Stimulated activated CD8-positive, alpha-beta memory T cell treated with anti-CD3 and anti-CD28 coated beads, Interleukin-2, amount 100 ng/mL, for 1 hour (primary cell): ENCODE data around the gene NOX5.
"Not testable (repeated sequence)": the region's sequence is repeated elsewhere in the genome, so short reads cannot be mapped to it uniquely, and the experiment has no call there.

Source experiments
- DNase-seq, 2 donors: peaks; one replicate each; pipeline ENCODE4 v3.0.0-alpha.2; 2020; ENCODE audit warnings: low read depth in 2 of 2

The NOX5 gene

GRCh38 chr15:69014454-69014853 is at the start of gene NOX5:
NOX5 (plus strand) TSS chr15:69014695; CDS start chr15:69014736, 41 bp downstream.
- DNase-seq = no peak

DNA sequence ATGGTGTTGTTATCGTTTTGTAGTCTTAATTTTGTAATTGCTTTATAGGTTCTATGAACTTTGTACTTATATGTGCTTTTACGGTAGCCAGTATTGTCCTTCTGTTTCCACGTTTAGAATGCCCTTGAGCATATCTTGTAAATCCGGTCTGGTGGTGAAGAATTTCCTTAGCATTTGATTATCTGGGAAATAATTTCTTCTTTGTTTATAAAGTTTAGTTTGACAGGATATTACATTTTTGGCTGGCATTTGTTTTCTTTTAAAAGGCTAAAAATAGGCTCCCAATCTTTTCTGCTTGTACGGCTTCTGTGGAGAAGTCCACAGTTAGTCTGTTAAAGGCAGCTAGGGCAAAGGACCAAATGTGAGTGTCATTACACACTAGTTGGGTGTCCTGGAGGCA is 47.5 kb upstream of the NOX5 start:
- no peak for DNase-seq

- DNase-seq = no peak
Measured at GRCh38 chr15:68967948-68968347, 46.5 kb upstream of the NOX5 start.

DNA sequence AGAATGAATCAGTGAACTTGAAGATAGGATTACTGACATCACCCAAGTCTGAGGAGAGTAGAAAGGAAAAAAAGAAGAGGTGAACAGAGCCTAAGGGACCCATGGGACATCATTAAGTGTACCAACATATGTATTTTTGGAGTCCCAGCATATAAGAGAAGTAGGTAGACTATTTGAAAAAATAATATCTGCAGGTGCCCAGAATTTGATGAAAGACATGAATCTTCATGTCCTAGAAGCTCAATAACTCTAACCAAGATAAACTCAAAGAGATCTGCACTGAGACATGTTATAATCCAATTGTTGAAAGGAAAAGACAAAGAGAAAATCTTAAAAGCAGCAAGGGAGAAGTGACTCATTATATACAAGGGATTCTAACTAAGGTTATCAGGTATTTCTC is 45.2 kb upstream of the NOX5 start:
- no peak for DNase-seq

DNA sequence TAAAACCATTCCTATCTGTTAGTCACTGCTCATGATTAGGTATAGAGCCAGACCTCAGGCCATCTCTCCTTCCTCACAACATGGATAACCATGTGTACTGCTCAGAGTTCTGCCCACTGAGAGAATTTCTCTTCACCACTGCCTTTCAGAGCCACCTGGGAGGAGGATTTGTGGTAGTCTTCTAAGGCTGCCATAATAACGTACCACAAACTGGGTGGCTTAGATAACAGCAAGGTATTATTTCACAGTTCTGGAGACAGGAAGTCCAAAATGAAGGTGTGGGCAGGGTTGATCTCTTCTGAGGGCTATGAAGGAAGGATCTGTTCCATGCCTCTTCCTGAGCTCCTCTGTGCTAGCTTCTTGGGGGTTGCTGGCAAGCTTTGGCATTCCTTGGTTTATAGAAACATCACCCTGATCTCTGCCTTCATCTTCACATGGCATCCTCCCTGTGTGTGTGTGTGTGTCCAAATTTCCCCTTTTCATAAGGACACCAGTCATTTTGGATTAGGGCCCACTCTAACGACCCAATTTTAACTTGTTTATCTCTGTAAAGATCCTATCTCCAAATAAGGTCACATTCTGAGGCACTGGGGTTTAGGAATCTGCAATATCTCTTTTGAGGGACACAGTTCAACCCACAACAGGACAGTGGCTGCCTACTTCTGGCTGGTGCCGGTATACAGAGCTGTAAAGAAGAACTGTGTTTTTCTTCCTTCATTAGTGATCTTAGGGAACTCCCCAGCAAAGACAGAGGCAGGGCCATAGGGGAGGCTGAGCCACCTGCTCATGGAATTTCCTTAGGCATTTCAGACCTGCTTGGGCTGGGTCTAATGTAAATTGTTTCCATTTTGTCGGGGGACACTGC is 42.1 kb upstream of the NOX5 start:
- no peak for DNase-seq

DNA sequence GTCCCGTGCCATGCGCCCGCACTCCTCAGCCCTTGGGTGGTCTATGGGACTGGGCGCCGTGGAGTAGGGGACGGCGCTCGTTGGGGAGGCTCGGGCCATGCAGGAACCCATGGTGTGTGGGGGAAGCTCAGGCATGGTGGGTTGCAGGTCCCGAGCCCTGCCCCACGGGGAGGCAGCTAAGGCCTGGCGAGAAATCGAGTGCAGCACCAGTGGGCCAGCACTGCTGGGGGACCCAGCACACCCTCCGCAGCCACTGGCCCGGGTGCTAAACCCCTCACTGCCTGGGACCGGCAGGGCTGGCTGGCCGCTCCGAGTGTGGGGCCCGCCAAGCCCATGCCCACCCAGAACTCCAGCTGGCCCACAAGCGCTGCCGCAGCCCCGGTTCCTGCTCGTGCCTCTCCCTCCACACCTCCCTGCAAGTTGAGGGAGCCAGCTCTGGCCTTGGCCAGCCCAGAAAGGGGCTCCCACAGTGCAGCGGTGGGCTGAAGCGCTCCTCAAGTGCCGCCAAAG is 38.8 kb upstream of the NOX5 start:
- DNase-seq = not testable (repeated sequence)

GRCh38 chr15:68977426-68977825 is 37.1 kb upstream of the NOX5 start:
- not testable (repeated sequence) for DNase-seq

DNA sequence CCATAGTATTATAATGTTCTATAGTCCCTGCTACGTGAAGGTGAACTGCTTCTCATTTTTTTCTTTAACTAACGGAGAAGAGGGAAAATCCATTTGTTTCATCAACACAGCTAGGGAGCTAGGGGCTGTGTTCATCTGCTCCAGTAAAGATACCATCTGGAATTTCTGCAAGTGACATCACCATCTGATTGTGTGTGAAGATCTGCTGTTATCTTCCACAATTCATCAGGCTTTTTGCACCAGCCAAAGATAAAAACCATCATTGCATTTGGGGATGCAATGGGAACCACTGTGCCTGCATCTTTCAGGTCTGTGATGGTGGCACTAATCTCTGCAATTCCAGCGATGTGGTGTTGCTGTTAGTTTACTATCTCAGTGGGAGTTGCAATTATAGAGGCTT is 35.5 kb upstream of the NOX5 start:
- DNase-seq = no peak

GRCh38 chr15:68979816-68980215 is 34.7 kb upstream of the NOX5 start:
- no peak for DNase-seq

DNA sequence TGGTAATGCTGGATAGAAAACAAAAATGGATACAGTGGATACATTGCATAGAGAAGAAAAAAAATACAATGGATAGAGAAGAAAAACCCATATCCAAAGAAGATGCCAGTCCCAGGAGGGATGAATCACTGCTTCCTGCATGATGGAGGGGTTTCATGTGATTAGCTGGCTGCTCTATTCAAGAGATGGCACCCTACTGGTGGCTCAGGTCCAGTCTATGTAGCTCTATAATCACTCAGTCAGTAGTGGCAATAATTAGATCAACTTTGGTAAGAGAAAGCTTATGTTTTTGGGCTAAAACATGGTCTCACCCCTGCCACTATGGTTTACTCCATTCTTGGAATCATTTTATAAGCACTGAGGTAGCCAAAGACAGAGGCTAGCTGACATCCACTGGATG is 33.7 kb upstream of the NOX5 start:
- no peak for DNase-seq

- no peak for DNase-seq
Measured at GRCh38 chr15:68981941-68982340, 32.6 kb upstream of the NOX5 start.

DNA sequence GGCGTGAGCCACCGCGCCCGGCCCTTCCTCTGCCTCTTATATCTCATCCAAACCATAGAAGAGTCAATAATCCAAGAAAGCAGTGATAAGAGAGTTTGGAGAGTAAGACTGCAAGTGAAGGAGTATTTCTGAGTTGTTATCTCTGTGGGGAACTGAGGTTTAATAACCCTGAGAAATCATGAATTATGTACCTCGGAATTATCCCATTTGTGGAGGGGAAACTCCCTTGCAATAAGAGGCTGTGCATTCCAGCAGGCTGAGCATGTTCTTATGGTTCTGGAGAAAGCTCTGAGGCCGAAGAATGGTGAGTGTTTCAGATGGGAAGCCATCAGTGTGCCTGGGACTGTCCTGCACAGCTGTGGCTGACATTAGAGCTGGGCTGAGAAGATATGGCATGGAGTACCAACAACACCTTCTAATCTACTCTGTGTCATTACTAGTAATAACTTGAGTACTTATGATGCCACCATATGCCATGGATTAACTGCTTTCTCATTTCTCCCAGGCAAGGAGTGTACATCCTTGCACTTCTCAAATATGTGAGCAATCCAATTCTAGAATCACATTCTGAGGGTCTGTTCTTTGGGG is 31.4 kb upstream of the NOX5 start:
- DNase-seq = no peak

DNA sequence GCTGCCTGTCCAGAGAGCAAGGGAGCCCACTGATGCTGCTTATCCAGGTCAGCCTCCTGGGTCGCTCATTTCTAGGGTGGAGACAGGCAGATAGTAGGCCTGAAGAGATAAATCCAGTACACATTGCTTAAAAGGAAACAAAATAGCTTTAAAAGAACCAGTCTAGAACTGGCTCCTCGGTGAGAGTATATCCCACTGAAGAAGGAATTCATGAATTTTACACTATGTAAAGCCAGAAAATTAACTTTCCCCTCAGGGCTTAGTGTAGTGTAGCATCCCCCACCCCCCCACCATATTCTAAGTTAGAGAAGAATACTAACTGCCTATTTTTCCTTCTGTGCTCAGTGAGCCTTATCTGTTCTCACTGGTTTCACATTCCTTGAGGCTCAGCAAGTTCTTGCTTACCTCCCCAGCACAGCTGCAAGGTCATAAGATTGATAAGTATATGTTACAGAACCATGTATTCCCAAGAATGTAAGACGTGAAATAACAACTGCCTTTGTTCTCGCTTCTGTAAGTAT is 30.5 kb upstream of the NOX5 start:
- DNase-seq = no peak

DNA sequence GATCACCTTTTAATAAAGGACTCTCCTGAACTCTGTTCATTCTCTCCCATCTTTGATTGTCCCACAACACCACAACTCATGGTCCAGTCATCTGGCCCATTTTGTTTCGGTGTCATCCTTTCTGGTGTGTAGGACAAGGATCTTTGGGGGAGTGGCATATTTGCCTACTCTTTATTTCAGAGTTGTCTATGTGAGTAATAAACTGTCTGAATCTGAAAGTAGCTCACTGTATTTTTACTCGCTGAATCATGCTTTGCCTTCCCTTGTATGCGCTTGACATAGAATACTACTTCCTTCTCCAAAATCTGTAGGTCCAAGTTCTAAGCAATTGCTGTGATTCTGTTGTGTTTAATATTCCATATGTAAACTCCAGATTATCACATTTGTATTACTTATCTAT is 29.9 kb upstream of the NOX5 start:
- no peak for DNase-seq

DNA sequence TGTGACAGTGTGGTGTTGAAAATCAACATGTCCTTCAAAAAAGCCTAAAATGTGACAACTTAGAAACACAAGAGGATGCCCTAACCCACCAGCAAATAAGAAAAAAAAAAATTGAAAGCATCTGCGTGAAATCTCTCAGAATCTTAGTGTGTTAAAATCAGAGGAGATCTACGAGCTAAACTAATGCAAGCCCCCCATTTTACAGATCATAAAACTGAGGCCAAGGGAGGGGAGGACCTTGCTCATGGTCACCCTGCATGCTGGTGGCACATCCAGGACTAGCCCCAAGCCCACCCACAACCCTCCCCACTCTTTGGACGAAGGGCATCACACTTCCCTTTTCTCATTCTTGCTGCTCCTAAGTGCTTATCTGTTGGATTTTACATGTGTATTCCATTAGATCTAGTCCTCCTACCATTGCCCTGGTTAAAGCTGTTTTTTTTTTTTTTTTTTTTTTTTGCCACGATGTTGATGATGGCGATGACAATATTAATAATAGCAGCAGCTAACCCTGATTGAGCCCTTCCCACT is 29.1 kb upstream of the NOX5 start:
- DNase-seq = no peak

- DNase-seq = no peak
Measured at GRCh38 chr15:68986322-68986721, 28.2 kb upstream of the NOX5 start.

DNA sequence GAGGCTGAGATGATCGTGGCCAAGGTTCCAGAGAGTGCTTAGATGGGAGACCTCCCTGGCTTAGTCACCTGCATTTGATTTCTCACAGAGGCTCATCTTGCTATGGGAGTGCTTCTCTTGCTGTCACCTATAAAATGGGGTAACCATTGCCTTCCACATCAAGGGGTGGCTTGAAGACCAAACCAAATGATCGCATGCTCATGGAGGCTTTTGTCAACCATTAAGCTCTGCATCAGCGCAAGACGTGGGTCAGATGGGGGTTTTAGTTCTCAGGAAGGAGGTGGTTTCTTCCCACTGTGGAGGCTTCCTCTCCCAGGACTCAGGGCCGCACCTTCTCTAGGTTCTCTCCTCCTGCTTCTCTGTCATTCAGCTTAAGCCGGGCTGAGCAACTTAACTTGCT is 27.4 kb upstream of the NOX5 start:
- DNase-seq = no peak

DNA sequence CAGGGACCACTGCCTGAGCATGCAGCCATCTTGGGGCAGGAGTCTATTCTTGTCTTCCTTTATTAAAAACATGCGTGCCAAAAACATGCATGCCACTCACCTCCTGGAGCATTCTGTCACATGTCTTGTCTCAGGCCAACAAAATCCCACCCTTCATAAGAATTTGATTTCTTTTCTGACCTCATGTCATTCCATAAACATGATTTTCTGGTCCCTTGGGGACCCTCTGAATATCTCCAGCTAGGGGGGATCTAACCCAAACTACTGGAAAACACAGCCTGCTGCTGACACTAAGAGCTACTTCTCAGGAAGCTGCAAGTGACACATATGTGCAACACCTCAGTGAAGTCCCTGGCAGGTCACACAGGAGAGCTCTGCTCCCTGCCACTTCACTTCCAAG is 26.8 kb upstream of the NOX5 start:
- DNase-seq = no peak

DNA sequence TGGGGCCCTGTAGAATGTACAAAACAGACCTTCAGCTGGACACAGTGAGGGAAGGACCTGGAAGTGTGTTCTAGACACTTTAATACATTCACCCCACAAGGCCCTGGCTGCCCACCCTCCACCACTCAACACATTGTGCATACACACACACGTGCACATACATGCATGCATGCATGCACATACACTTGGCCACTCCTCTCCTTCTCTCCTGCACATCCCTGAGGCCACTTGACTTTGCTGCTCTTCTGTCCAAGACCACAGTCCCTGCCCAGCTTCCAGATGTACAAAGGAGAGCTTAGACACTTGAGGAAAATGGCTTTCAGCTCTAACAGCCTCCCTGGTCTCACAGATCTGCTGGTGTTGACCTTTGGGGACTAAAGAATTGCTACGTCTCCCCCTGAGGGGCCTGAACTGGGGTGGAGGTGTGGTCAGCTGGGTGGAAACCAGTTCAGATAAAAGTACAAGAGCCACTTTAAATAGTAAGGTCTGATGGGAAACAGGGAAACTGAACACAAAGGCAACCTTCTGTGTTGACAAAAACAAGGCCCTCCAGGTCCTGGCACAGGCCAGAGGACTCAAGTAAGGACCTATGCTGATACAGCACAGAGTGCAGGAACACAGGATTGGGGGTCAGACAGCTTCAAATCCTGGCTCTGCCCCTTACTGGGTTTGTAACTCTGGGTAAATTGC is 24.8 kb upstream of the NOX5 start:
- no peak for DNase-seq

DNA sequence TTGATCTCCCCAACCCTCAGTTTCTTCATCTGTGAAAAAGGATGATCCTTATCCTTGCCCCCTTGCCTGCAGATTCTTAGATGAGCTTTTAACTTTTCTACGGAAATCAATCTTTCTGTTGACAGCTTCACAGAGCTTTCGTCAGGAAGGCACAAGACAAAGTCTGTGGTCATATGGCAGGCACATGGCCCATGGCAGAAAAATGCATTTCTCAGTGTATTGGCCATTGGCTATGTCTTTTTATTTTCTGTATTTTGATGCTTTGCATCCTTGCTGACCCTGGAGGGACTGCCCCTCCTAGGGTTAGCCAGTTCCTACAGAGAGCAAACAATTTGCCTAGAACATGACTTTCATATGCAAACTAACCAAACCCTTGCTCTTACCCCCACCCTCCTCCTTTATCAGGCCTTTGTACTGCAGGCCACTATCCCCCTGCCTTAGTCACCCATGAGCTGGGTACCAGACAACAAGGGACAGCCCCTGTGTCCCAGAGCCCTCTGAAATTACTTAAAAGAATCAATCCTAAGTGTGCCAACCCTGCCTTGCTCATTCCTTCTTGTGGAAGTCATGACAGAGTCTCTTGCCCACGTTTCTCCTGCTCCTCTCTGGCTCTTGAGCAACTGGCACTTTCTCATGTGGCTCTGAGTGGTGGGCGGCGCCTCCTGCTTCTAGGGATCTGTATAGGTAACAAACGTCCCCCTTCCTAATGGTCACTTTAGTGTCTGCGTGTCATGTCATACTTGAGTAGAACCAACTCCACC is 24.1 kb upstream of the NOX5 start:
- no peak for DNase-seq

- DNase-seq = no peak
Measured at GRCh38 chr15:68990992-68991500, 23.4 kb upstream of the NOX5 start.
